Measurements from ENCODE around the gene TNFRSF13B. TPM values are rescaled to one million over a fixed set of nuclear protein-coding genes. Genes with fewer than 3 reads are reported as not detected.
"Not testable (repeated sequence)": the region's sequence is repeated elsewhere in the genome, so short reads cannot be mapped to it uniquely, and the experiment has no call there.

Gene TNFRSF13B
- total RNA-seq, 2 experiments from 2014 or later: not detected

DNA sequence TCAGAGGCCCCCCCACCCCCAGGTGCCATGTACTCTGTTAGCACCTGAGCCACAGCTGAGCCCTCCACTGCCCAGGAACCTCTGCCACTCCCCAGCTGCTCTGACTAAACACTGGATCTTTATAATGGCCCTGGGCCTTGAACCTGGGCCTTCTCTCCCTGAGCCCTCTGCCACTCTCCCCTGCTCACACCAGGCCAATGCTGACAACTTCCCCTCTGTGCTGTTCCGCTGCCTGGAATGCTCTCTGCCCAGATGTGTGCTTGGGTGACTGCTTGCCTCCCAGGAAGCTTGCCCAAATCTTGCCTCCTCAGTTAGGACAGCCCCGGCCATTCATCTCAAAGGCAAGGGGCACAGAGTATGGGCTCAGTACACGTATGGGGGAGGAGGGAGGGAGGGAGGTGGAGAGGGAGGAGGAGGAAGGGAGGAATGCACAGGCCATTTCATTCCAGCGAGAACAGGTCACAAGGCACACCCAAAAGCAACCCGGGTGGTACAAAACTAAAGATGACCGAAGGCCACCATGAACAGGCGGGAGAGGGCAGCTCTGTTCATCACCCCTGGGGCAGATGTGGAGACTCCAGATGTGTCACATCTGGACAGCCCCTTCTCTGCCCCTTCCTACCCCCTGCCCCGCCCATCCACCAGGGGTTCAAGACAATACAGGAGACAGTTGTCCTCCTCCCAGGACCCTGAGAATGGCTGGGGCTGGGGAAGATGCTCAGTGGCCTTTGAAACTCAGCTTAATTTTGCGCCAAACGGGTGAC, 15.3 kb upstream of the TNFRSF13B start:
- DNase-seq (no peak), ATAC-seq (ENCODE audit: low read depth) (no peak)
- peaks cover 5% of the 10 kb centered on the region for H3K27me3 Mint-ChIP-seq
- no peaks in the 10 kb centered on the region for H3K9me3 Mint-ChIP-seq
- peaks cover 24% of the 10 kb centered on the region for H3K4me1 Mint-ChIP-seq
- H3K27ac Mint-ChIP-seq: no peak overlapping the region
- H3K36me3 Mint-ChIP-seq: no peaks in the 10 kb centered on the region
- no peak overlapping the region for H3K4me3 Mint-ChIP-seq
- POLR2A ChIA-PET: interaction anchor here (0.6 kb wide), 1 partner anchor 280 kb away, joined by 4 read pairs; no protein-coding TSS in a partner anchor

DNA sequence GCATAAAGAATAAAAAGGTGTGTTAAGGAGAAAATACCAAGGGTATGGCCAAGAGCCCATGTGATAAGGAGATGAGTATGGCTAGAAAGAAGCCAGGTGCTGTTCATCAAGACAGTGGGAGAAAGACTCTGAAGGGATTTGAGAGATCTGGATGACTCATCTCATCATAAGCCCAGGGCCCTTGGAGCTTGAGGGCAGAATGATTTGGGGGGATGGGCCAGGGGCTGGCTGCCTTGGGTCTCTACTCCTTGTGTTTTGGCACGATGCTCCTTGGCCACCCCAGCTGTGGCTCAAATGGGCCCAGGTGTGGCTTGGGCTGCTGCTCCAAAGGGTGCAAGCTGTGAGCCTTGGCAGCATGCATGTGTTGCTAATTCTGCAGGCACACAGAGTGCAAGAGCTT, 14.5 kb upstream of the TNFRSF13B start:
- H3K4me1 Mint-ChIP-seq: peaks cover 24% of the 10 kb centered on the region
- ATAC-seq (ENCODE audit: low read depth) (no peak), DNase-seq (no peak)
- POLR2A ChIA-PET: interaction anchor here (0.6 kb wide), 1 partner anchor 281 kb away, joined by 4 read pairs; no protein-coding TSS in a partner anchor
- H3K27me3 Mint-ChIP-seq: peaks cover 3% of the 10 kb centered on the region
- H3K9me3 Mint-ChIP-seq: no peaks in the 10 kb centered on the region
- no peaks in the 10 kb centered on the region for H3K36me3 Mint-ChIP-seq
- H3K4me3 Mint-ChIP-seq: no peak overlapping the region
- H3K27ac Mint-ChIP-seq: no peak overlapping the region

- POLR2A ChIA-PET: no interaction called here
- ATAC-seq (ENCODE audit: low read depth) (no peak), DNase-seq (no peak)
- Mint-ChIP-seq H3K36me3 (no peaks in the 10 kb centered on the region), H3K4me1 (peaks cover 6% of the 10 kb centered on the region), H3K9me3 (no peaks in the 10 kb centered on the region), H3K4me3 (no peak overlapping the region), H3K27ac (no peak overlapping the region), H3K27me3 (peaks cover 3% of the 10 kb centered on the region)
These were observed 10.0 kb upstream of the TNFRSF13B start for GRCh38 chr17:16981928-16982327.

- no peaks in the 10 kb centered on the region for H3K36me3 Mint-ChIP-seq
- no peak for ATAC-seq (ENCODE audit: low read depth)
- no peaks in the 10 kb centered on the region for H3K9me3 Mint-ChIP-seq
- no peak overlapping the region for H3K27ac Mint-ChIP-seq
- H3K27me3 Mint-ChIP-seq: peaks cover 3% of the 10 kb centered on the region
- peaks cover 7% of the 10 kb centered on the region for H3K4me1 Mint-ChIP-seq
- no peak for DNase-seq
- POLR2A ChIA-PET: no interaction called here
- H3K4me3 Mint-ChIP-seq: no peak overlapping the region
These were observed 9.2 kb upstream of the TNFRSF13B start for GRCh38 chr17:16980813-16981731.

GRCh38 chr17:16980061-16980460, 8.1 kb upstream of the TNFRSF13B start:
- H3K36me3 Mint-ChIP-seq: no peaks in the 10 kb centered on the region
- peaks cover 5% of the 10 kb centered on the region for H3K27me3 Mint-ChIP-seq
- H3K27ac Mint-ChIP-seq: no peak overlapping the region
- H3K4me3 Mint-ChIP-seq: no peak overlapping the region
- peaks cover 9% of the 10 kb centered on the region for H3K4me1 Mint-ChIP-seq
- DNase-seq: no peak
- H3K9me3 Mint-ChIP-seq: no peaks in the 10 kb centered on the region
- no peak for ATAC-seq (ENCODE audit: low read depth)
- POLR2A ChIA-PET: no interaction called here

GRCh38 chr17:16979237-16979823, 7.4 kb upstream of the TNFRSF13B start:
- H3K4me1 Mint-ChIP-seq; H3K36me3 Mint-ChIP-seq; H3K9me3 Mint-ChIP-seq; H3K4me3 Mint-ChIP-seq; POLR2A ChIA-PET; H3K27ac Mint-ChIP-seq; H3K27me3 Mint-ChIP-seq; DNase-seq; ATAC-seq (ENCODE audit: low read depth): not testable (repeated sequence)

DNA sequence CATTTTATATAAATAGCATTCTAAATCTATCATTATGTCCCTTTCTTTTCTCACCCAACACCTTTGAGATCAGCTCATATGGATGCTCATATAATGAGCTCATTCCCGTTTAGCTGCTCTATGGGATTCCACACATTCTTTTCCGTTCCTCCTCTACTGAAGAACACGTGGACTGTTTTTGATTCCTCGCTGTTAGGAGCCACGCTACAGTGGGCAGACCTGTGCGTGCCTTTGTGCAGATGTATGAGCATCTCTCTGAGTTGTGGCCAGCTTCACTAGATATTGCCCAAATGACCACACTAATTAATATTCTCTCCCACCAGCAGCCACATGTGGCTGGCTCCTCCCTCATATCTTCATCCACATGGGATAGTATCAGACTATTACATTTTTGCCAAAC, 6.0 kb upstream of the TNFRSF13B start:
- Mint-ChIP-seq H3K9me3 (no peaks in the 10 kb centered on the region), H3K27me3 (peaks cover 3% of the 10 kb centered on the region), H3K36me3 (no peaks in the 10 kb centered on the region), H3K27ac (no peak overlapping the region), H3K4me3 (no peak overlapping the region), H3K4me1 (peaks cover 10% of the 10 kb centered on the region)
- DNase-seq (no peak), ATAC-seq (ENCODE audit: low read depth) (no peak)
- POLR2A ChIA-PET: no interaction called here

DNA sequence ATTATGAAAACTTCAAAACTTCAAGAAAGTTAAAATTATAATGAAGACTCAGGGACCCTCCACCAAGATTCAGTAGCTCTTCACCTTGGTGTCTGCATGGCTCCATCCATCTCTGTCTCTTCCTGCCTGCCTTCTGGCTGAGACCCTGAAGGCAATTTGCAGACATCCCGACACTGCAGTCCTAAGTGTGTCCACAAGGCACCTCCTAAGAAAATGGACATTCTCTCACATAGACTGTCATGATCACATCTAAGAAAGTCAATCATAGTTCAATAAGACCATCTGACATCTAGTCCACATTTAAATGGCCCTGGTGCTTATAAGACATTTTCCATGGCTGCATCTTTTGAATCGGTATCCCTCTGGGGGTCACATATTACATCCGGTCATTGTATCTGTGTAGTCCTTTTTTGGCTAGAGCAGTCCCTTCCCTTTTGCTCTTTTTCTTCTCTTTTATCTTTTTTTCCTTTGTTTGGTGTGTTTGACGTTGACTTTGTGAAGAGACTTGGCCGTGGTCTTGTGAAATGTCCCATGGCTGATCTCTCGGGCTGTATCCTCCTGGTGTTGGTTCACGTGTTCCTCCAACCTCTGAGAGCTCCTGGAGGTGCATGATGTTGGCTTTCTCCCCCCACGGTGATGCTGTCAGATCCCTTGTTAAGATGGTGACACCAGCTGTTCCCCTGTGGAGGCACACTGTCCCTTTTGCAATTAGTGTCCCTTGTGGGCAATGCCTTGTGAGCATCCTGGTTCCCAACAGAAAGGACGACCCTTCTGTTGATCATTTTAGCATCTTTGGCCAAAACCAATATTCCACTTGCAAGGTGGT, 5.0 kb upstream of the TNFRSF13B start:
- no peak overlapping the region for H3K27ac Mint-ChIP-seq
- ATAC-seq (ENCODE audit: low read depth) (no peak), DNase-seq (no peak)
- no peaks in the 10 kb centered on the region for H3K9me3 Mint-ChIP-seq
- no peak overlapping the region for H3K4me3 Mint-ChIP-seq
- POLR2A ChIA-PET: no interaction called here
- peaks cover 10% of the 10 kb centered on the region for H3K4me1 Mint-ChIP-seq
- H3K36me3 Mint-ChIP-seq: no peaks in the 10 kb centered on the region
- peaks cover 3% of the 10 kb centered on the region for H3K27me3 Mint-ChIP-seq

DNA sequence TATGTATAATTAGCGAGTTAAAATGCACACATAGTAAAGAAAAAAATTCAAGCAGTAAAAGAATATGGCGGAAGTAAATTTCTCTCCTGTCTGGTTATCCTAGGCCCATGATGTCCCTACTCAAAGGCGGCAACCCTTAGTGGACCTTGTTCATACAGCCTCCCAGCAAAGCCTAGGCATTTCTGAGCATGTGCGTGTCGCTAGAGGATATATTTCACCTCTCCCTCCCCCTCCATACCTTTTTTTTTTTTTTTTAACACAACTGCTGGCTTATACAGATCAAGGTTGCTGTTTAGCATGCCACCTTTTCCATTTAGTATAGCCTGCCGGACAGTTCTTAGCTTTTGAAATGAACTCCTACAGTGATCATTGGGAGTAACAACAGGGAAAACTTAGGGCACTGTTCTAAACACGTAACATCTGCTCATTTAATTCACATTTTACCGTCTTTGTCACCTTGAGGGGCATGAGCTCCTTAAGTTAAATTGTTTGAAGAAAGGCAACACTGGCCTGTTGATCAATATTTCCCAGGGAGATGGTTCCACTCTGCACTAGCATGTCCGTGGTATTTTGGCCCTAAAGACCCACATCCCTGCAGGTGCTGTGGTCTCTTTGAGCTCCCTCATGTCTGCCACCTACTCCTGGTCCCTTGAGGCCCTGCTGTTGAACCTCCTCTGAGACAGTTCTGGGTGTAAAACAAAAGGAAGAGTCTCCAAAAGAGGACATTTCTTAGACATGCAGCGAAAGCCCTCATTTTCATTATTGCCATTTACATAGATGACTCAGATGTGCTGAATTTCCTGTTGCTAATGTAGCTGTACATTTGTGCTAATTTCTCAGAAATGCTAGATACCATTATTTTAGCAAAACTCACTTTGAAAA, 4.1 kb upstream of the TNFRSF13B start:
- no peak for ATAC-seq (ENCODE audit: low read depth)
- H3K9me3 Mint-ChIP-seq: no peaks in the 10 kb centered on the region
- H3K27me3 Mint-ChIP-seq: peaks cover 3% of the 10 kb centered on the region
- H3K4me3 Mint-ChIP-seq: no peak overlapping the region
- no peak overlapping the region for H3K27ac Mint-ChIP-seq
- H3K4me1 Mint-ChIP-seq: peaks cover 10% of the 10 kb centered on the region
- POLR2A ChIA-PET: no interaction called here
- H3K36me3 Mint-ChIP-seq: no peaks in the 10 kb centered on the region
- DNase-seq: no peak

- H3K4me1 Mint-ChIP-seq: peaks cover 10% of the 10 kb centered on the region
- H3K9me3 Mint-ChIP-seq: no peaks in the 10 kb centered on the region
- no peak for ATAC-seq (ENCODE audit: low read depth)
- peaks cover 4% of the 10 kb centered on the region for H3K27me3 Mint-ChIP-seq
- no peak for DNase-seq
- H3K4me3 Mint-ChIP-seq: no peak overlapping the region
- H3K36me3 Mint-ChIP-seq: no peaks in the 10 kb centered on the region
- POLR2A ChIA-PET: no interaction called here
- no peak overlapping the region for H3K27ac Mint-ChIP-seq
These were observed 3.3 kb upstream of the TNFRSF13B start for GRCh38 chr17:16975277-16975651.

DNA sequence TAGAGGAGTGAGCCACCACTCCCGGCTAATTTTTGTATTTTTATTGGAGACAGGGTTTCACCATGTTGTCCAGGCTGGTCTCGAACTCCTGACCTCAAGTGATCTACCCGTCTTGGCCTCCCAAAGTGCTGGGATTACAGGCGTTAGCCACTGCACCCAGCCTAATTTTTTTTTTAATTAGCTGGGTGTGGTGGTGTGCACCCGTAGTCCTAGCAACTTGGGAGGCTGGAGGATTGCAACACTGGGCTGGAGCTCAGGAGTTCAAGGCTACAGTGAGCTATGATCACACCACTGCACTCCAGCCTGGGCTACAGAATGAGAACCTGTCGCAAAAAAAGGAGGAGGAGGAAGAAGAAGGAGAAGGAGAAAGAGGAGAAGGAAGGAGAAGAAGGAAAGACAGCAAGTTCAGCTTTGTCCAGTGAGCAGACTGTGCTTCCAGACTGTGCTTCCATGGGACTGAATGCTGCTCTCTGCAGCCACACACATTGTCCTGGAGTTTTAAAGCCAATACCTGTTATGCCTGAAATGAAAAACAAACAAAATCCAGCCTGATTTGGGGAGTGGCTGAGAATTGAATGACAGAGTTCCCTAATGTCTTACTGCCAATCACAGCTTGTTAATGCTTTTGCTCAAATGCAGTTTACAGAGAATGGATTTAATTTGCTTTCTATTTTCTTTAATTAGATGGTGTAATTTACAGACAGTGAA, 2.8 kb upstream of the TNFRSF13B start:
- Mint-ChIP-seq H3K4me1 (peaks cover 14% of the 10 kb centered on the region), H3K9me3 (no peaks in the 10 kb centered on the region), H3K27me3 (peaks cover 5% of the 10 kb centered on the region), H3K36me3 (no peaks in the 10 kb centered on the region), H3K27ac (no peak overlapping the region), H3K4me3 (no peak overlapping the region)
- DNase-seq (no peak), ATAC-seq (ENCODE audit: low read depth) (no peak)
- POLR2A ChIA-PET: no interaction called here

Data from activated naive CD8-positive, alpha-beta T cell treated with anti-CD3 and anti-CD28 coated beads, Interleukin-2, amount 10 ng/mL, durations not matched to agents 7 days and 5 days (primary cell).